GM18526 (cell line): ENCODE results near the gene LRP1.

Experiments used
- POLR2A ChIP-seq: IDR thresholded peaks from 3 replicates; pipeline ENCODE4 v1.6.1; 2011; ENCODE audit not compliant: insufficient read length; ENCODE audit errors: extremely low read depth

Gene LRP1

GRCh38 chr12:57243521-57244311 is 115.4 kb downstream of the LRP1 start:
- no peak for TF ChIP-seq POLR2A

GRCh38 chr12:57244312-57244696 is 116.0 kb downstream of the LRP1 start:
- TF ChIP-seq POLR2A: no peak

GRCh38 chr12:57247041-57247440 is 118.8 kb downstream of the LRP1 start:
- no peak for TF ChIP-seq POLR2A

GRCh38 chr12:57248934-57249742 is 120.9 kb downstream of the LRP1 start:
- TF ChIP-seq POLR2A: no peak

GRCh38 chr12:57250541-57250940 is 122.3 kb downstream of the LRP1 start:
- TF ChIP-seq POLR2A: no peak

GRCh38 chr12:57250956-57251355 is 122.7 kb downstream of the LRP1 start, which contains the start of gene STAC3:
TSS of gene STAC3 (minus strand) at chr12:57251187. CDS start at chr12:57249636, 1,551 bp downstream.
- TF ChIP-seq POLR2A: no peak

GRCh38 chr12:57254506-57255280 is 126.4 kb downstream of the LRP1 start:
- TF ChIP-seq POLR2A: no peak

GRCh38 chr12:57255916-57256315 is 127.6 kb downstream of the LRP1 start:
- TF ChIP-seq POLR2A: no peak

GRCh38 chr12:57258977-57259970 is 131.0 kb downstream of the LRP1 start:
- TF ChIP-seq POLR2A: no peak

GRCh38 chr12:57260366-57260765 is 132.1 kb downstream of the LRP1 start:
- TF ChIP-seq POLR2A: no peak

- no peak for TF ChIP-seq POLR2A
These were observed 133.2 kb downstream of the LRP1 start for GRCh38 chr12:57261428-57261865.

- no peak for TF ChIP-seq POLR2A
These were observed 134.0 kb downstream of the LRP1 start for GRCh38 chr12:57262126-57262822.
